Measurements from ENCODE around the gene DISC1.

DISC1 gene

DNA sequence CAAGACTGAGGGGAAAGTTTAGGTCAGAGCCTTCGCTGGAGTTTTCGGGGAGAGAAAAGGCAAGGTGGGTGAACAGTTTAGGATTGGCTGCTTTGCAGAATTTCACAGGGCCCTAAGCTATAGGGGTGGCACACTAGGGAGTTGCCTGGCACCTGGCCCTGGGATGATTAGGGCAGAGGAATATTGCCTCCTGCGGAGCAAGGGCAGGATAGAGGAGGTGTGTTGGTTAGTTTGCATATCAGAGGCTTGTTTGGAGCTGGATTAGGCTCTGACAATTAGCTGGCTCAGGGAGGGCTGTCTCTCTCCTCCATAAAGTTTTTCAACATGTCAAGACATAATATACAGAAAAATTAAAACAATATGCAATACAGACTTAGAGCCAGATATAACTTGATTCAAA lies 436.4 kb downstream of the DISC1 start:
- no peak for DNase-seq

DNA sequence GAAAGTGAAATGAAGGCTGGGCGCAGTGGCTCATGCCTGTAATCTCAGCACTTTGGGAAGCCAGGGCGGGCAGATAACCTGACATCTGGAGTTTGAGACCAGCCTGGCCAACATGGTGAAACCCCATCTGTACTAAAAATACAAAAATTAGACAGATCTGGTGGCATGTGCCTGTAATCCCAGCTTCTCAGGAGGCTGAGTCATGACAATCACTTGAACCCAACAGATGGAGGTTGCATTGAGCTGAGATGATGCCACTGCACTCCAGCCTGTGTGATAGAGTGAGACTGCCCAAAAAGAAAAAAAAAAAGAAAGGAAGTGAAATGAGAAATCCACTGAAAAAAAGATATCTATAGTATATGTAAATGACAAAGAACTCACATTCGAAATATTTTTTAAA lies 439.9 kb downstream of the DISC1 start:
- DNase-seq = no peak

DNA sequence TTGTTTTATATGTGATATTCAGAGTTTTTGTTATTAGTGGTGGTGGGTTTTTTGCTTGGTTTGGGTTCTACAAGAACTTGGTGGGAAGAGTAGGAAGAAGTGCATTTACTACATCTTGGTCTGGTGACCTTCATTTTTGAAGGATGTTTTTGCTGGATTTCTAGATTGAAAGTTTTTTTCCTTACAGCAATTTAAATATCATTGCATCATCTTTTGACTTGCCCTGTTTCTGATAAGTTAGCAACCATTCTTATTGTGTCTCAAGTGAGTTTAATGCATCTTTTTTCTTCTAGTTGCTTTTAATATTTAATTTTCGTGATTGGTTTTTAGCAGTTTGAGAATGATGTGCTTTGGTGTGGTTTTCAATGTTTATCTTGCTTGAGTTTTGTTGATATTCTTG lies 447.7 kb downstream of the DISC1 start:
- no peak for DNase-seq

DNA sequence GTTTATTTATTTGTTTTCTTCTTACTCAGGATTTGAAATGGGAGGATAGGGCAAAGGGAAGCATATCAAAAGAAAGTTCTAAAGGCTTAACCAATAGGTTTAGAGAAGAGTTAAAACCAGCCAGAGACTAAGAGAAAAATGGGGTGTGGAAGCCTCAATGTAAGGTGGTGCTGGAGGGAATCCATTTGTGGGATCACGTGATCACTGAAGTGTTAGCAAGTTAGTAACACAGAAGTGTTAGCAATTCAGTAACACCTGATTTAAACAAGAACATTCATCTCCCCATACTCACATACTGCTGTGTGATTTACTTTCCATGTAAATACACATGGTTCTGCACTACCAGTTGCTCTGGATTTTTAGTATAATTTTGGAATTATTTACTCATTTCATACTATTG lies 451.2 kb downstream of the DISC1 start:
- DNase-seq = no peak

DNA sequence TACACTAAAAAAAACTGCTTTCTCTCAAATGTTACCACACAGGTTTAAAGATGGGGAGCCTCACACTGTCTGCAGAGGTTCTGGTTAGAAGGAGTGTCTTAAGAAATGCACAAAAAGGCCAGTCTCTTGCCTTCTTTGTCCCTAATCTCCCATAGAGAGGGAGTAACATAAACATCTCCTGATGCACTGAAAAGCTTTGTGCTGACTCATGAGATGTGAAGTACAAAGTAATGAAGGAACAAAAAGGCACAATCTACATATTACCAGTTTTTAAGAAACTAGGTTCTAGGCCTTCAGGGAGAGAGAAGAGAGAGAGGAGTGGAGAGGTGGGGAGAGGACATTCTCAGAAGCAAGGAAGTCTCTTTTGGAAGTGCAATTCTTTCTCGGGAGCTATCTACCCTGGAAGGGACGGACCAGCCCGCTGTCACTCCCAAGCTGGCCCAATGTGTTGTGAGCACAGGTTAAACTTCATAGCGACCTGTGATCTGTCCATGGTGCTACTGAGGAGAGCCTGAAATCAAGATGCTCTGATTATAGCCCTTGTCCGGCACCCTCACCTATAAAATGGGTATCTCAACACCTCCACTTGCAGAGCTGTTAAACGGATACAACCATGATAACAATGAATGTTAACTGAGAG lies 458.1 kb downstream of the DISC1 start:
- no peak for DNase-seq

DNA sequence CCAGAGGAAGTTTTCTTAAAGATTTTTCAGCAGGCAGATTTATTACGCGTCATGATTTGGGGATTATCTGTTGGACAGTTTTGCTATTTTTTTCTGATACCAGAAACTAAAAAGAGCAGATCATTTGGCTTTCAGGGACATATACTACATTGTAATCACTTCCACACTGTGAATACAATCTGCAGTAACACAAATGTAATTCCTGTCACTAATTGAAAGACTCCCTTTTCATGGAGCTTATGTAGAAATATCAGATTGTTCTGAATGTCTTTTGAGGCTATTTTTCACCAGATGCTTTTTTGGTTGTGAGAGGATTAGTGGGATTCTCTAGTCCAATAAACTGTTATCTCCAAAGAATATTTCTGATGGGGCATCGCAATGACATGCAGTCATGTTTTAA lies 464.2 kb downstream of the DISC1 start:
- DNase-seq = no peak

Measured in CD4-positive, alpha-beta T cell treated with Interferon alpha-2 for 1 hour (primary cell).